IMR-90 (cell line): ENCODE results near the gene CCDC171. TPM values are rescaled to one million over a fixed set of nuclear protein-coding genes. Genes with fewer than 3 reads are reported as not detected.

Experiments
- ATAC-seq: fragments of 200-7000 bp; cut with Tn5 transposase; 2 replicates; pipeline ENCODE4 v1.9.1; 2020; ENCODE audit warnings: low read depth, mild to moderate bottlenecking, moderate library complexity
- BruUV-seq: library from RNA; stranded (reverse); fragments of 400-500 nt; replicated peaks from 2 replicates; lab custom pipeline; 2021; lab: Mats Ljungman, UMichigan
- CTCF ChIA-PET: fragments of 300-600 bp; formaldehyde crosslinking; extraction: SDS; loops from one replicate; lab custom pipeline; 2021; ENCODE audit warnings: antibody characterized with exemption; lab: Yijun Ruan, JAX
- POLR2A ChIA-PET: fragments of 300-600 bp; sonication (Branson Sonifier 250); formaldehyde crosslinking; loops from one replicate; lab custom pipeline; 2022; ENCODE audit warnings: antibody characterized with exemption; ENCODE audit not compliant: unreplicated experiment; lab: Charles Lee
- DNase-seq: peaks from one replicate; pipeline ENCODE4 v3.0.0; 2013
- H2AFZ ChIP-seq: replicated peaks from 2 replicates; pipeline ENCODE3; 2013; ENCODE audit warnings: low read length, mild to moderate bottlenecking; ENCODE audit not compliant: poor library complexity
- H2AK5ac ChIP-seq: 2 replicates; pipeline ENCODE4 v1.6.1; 2013; ENCODE audit warnings: low read depth, low read length, inconsistent platforms
- H2AK9ac ChIP-seq: replicated peaks from 2 replicates; pipeline ENCODE3; 2013; ENCODE audit warnings: mild to moderate bottlenecking, low read depth, low read length, moderate library complexity; ENCODE audit not compliant: poor library complexity
- H2BK120ac ChIP-seq: 2 replicates; pipeline ENCODE4 v1.6.1; 2013; ENCODE audit warnings: low read depth, low read length, inconsistent platforms
- H2BK15ac ChIP-seq: 3 replicates; pipeline ENCODE4 v1.6.1; 2013; ENCODE audit warnings: low read depth, low read length, inconsistent platforms
- H2BK20ac ChIP-seq: 2 replicates; pipeline ENCODE4 v1.6.1; 2013; ENCODE audit warnings: low read depth, mild to moderate bottlenecking, inconsistent platforms, low read length, moderate library complexity
- H2BK5ac ChIP-seq: 2 replicates; pipeline ENCODE4 v1.6.1; 2013; ENCODE audit warnings: mild to moderate bottlenecking, low read depth, low read length, inconsistent platforms; ENCODE audit not compliant: poor library complexity, severe bottlenecking
- H3K14ac ChIP-seq: replicated peaks from 2 replicates; pipeline ENCODE4 v1.6.1; 2013; ENCODE audit warnings: low read depth, low read length, inconsistent platforms
- H3K18ac ChIP-seq: 2 replicates; pipeline ENCODE4 v1.6.1; 2013; ENCODE audit warnings: low read depth, low read length, control low read depth
- H3K23ac ChIP-seq: 2 replicates; pipeline ENCODE4 v1.6.1; 2013; ENCODE audit warnings: low read depth, low read length, inconsistent platforms
- H3K27ac ChIP-seq: 2 replicates; pipeline ENCODE4 v1.5.1; 2013; ENCODE audit warnings: mild to moderate bottlenecking, control low read depth, low read length; ENCODE audit not compliant: insufficient read depth
- H3K27me3 ChIP-seq: 2 replicates; pipeline ENCODE4 v1.6.1; 2013; ENCODE audit warnings: low read length; ENCODE audit not compliant: control insufficient read depth, insufficient read depth
- H3K36me3 ChIP-seq: 2 replicates; pipeline ENCODE4 v1.6.1; 2013; ENCODE audit warnings: low read length, mixed read lengths; ENCODE audit not compliant: control insufficient read depth, insufficient read depth
- H3K4ac ChIP-seq: 2 replicates; pipeline ENCODE4 v1.6.1; 2013; ENCODE audit warnings: low read depth, low read length, inconsistent platforms
- H3K4me1 ChIP-seq: 2 replicates; pipeline ENCODE4 v1.6.1; 2013; ENCODE audit warnings: low read length, mixed read lengths; ENCODE audit not compliant: control insufficient read depth, insufficient read depth
- H3K4me2 ChIP-seq: 2 replicates; pipeline ENCODE4 v1.6.1; 2013; ENCODE audit warnings: low read depth, mild to moderate bottlenecking, control low read depth, low read length, moderate library complexity
- H3K4me3 ChIP-seq: 2 replicates; pipeline ENCODE4 v1.5.1; 2013; ENCODE audit warnings: low read depth, mild to moderate bottlenecking, control low read depth, low read length, moderate library complexity; ENCODE audit not compliant: insufficient read depth
- H3K56ac ChIP-seq: 2 replicates; pipeline ENCODE4 v1.6.1; 2013; ENCODE audit warnings: low read length, inconsistent platforms; ENCODE audit not compliant: insufficient read depth; ENCODE audit errors: extremely low read depth
- H3K79me1 ChIP-seq, 2 experiments: 2 replicates each; pipeline ENCODE4 v1.6.1; 2013; ENCODE audit warnings: low read length in 2 of 2, inconsistent platforms in 1 of 2, low read depth in 1 of 2
- H3K9ac ChIP-seq: 2 replicates; pipeline ENCODE4 v1.6.1; 2013; ENCODE audit warnings: low read depth, low read length, control low read depth
- H3K9me1 ChIP-seq: 2 replicates; pipeline ENCODE4 v1.6.1; 2013; ENCODE audit warnings: low read length, inconsistent platforms; ENCODE audit not compliant: insufficient read depth
- H3K9me3 ChIP-seq: 2 replicates; pipeline ENCODE4 v1.6.1; 2013; ENCODE audit warnings: low read length; ENCODE audit not compliant: control insufficient read depth, insufficient read depth
- H4K20me1 ChIP-seq: 2 replicates; pipeline ENCODE4 v1.6.1; 2013; ENCODE audit warnings: low read length, inconsistent platforms; ENCODE audit not compliant: insufficient read depth
- H4K5ac ChIP-seq: 2 replicates; pipeline ENCODE4 v1.6.1; 2013; ENCODE audit warnings: mild to moderate bottlenecking, low read depth, low read length, control low read depth
- H4K8ac ChIP-seq, 2 experiments: 2 replicates each; pipeline ENCODE4 v1.6.1; 2013; ENCODE audit warnings: low read depth in 2 of 2, low read length in 2 of 2, control low read depth in 1 of 2, inconsistent platforms in 1 of 2
- H4K91ac ChIP-seq: 2 replicates; pipeline ENCODE4 v1.6.1; 2013; ENCODE audit warnings: low read depth, low read length, inconsistent platforms; ENCODE audit not compliant: insufficient read depth
- BHLHE40 ChIP-seq: fragments of 150-350 bp; IDR thresholded peaks from 2 replicates; pipeline ENCODE4 v1.6.1; 2016; ENCODE audit warnings: mild to moderate bottlenecking, low read depth, low read length
- CEBPB ChIP-seq: IDR thresholded peaks from 2 replicates; pipeline ENCODE4 v1.6.1; 2012; ENCODE audit warnings: low read depth, low read length, improper control_type of control experiment
- CHD1 ChIP-seq: IDR thresholded peaks from 2 replicates; pipeline ENCODE4 v1.6.1; 2012; ENCODE audit warnings: low read depth, low read length, improper control_type of control experiment
- CTCF ChIP-seq: conservative IDR thresholded peaks from 2 replicates; pipeline ENCODE4 v1.5.1; 2012; ENCODE audit warnings: mild to moderate bottlenecking, low read depth, low read length, improper control_type of control experiment
- ELK1 ChIP-seq: fragments of 150-350 bp; IDR thresholded peaks from 2 replicates; pipeline ENCODE4 v1.6.1; 2016; ENCODE audit warnings: low read depth, mild to moderate bottlenecking, low read length, moderate library complexity, borderline replicate concordance
- FOS ChIP-seq: fragments of 150-350 bp; IDR thresholded peaks from 2 replicates; pipeline ENCODE4 v1.6.1; 2016; ENCODE audit warnings: low read depth, low read length
- MAFK ChIP-seq: IDR thresholded peaks from 2 replicates; pipeline ENCODE4 v1.6.1; 2012; ENCODE audit warnings: low read depth, low read length, improper control_type of control experiment
- MAZ ChIP-seq: IDR thresholded peaks from 2 replicates; pipeline ENCODE4 v1.6.1; 2012; ENCODE audit warnings: low read depth, mild to moderate bottlenecking, low read length, improper control_type of control experiment, moderate library complexity, borderline replicate concordance
- MXI1 ChIP-seq: IDR thresholded peaks from 2 replicates; pipeline ENCODE4 v1.6.1; 2012; ENCODE audit warnings: low read depth, mild to moderate bottlenecking, low read length, moderate library complexity, borderline replicate concordance
- NFE2L2 ChIP-seq: fragments of 150-350 bp; IDR thresholded peaks from 2 replicates; pipeline ENCODE4 v1.6.1; 2016; ENCODE audit warnings: low read depth, mild to moderate bottlenecking, low read length
- POLR2A ChIP-seq: IDR thresholded peaks from 2 replicates; pipeline ENCODE4 v1.6.1; 2012; ENCODE audit warnings: mild to moderate bottlenecking, low read depth, low read length
- RAD21 ChIP-seq: IDR thresholded peaks from 2 replicates; pipeline ENCODE4 v1.6.1; 2012; ENCODE audit warnings: low read length, improper control_type of control experiment
- RCOR1 ChIP-seq: IDR thresholded peaks from 2 replicates; pipeline ENCODE4 v1.6.1; 2012; ENCODE audit warnings: mild to moderate bottlenecking, low read length, improper control_type of control experiment; ENCODE audit not compliant: insufficient replicate concordance
- RFX5 ChIP-seq: IDR thresholded peaks from 2 replicates; pipeline ENCODE4 v1.8.0; 2012; ENCODE audit warnings: low read depth, mild to moderate bottlenecking, low read length, moderate library complexity
- SMC3 ChIP-seq: fragments of 150-350 bp; IDR thresholded peaks from 2 replicates; pipeline ENCODE4 v1.6.1; 2016; ENCODE audit warnings: low read depth, mild to moderate bottlenecking, antibody characterized with exemption, low read length, moderate library complexity
- USF2 ChIP-seq: fragments of 150-350 bp; IDR thresholded peaks from 2 replicates; pipeline ENCODE4 v1.6.1; 2017; ENCODE audit warnings: mild to moderate bottlenecking, antibody characterized with exemption, low read length, low read depth
- WGBS, 2 experiments: methylation state at CpG; one replicate each; pipeline versions ENCODE4 v1.1.5 to v1.1.7; 2013; ENCODE audit warnings: missing lambda C conversion rate in 2 of 2; ENCODE audit not compliant: insufficient read length in 1 of 2; ENCODE audit errors: extremely low coverage in 2 of 2; 5-methylcytosine and 5-hydroxymethylcytosine counted together
- dilution Hi-C: fragments of 300-500 bp; cut with HindIII; formaldehyde crosslinking; loops from one replicate; pipeline ENCODE4 v1.14.3; 2018; ENCODE audit warnings: low sequenced_read_pairs; ENCODE audit not compliant: unreplicated experiment
- in situ Hi-C: fragments of 300-500 bp; cut with MboI; formaldehyde crosslinking; loops from 3 replicates; pipeline ENCODE4 v1.14.3; 2019; ENCODE audit warnings: low sequenced_read_pairs, inconsistent platforms, mixed read lengths
- intact Hi-C: fragments of 100-400 bp; cut with micrococcal nuclease; formaldehyde crosslinking; loops from 2 replicates; pipeline ENCODE4 v1.10.0; 2022
- polyA plus RNA-seq, 3 experiments: library from polyadenylated mRNA; depleted of rRNA; stranded (reverse); fragments of >200 nt; gene quantifications; 2 replicates each; pipeline ENCODE4 v1.2.3, GENCODE V29; 2012; ENCODE audit warnings: low replicate concordance in 1 of 3
- total RNA-seq: library from RNA; depleted of rRNA; stranded (reverse); fragments of >200 nt; gene quantifications from 2 replicates; pipeline ENCODE4 v1.2.3, GENCODE V29; 2012

Gene CCDC171
- total and polyA plus RNA-seq, 2 of the 4 experiments (the other 2 are of a cell fraction): 0.63 to 2.2 TPM

GRCh38 chr9:15553528-15553898, 670 bp downstream of the CCDC171 start:
- Histone ChIP-seq H3K4me3 (peak overlapping the region; percentile 62), H3K9me3 (no peaks in the 10 kb centered on the region), H2BK15ac (no peak overlapping the region), H3K14ac (no peak overlapping the region), H4K91ac (no peak overlapping the region), H2BK20ac (no peak overlapping the region), H3K79me1 (no peaks in the 10 kb centered on the region; a peak in 1 of 4 replicates), H2AK5ac (no peak overlapping the region), H3K36me3 (no peaks in the 10 kb centered on the region), H2BK120ac (no peak overlapping the region), H3K4ac (no peak overlapping the region), H3K27ac (no peak overlapping the region; the same call in 1 of the 2 replicates), H4K5ac (peak overlapping the region; percentile 46; the same call in 1 of the 2 replicates), H3K56ac (0 out of 2 replicates have a peak overlapping the region, but pooled peaks have one; percentile 37), H2BK5ac (no peak overlapping the region), H3K27me3 (no peaks in the 10 kb centered on the region), H3K23ac (peak overlapping the region; percentile 71; the same call in 1 of the 2 replicates), H2AK9ac (no peak overlapping the region), H2AFZ (peak overlapping the region; percentile 99), H3K4me1 (no peaks in the 10 kb centered on the region), H4K8ac (peak overlapping the region; percentile 18 to 28; a peak in 2 of 4 replicates), H3K9ac (peak overlapping the region; percentile 74), H3K9me1 (no peaks in the 10 kb centered on the region), H3K4me2 (peak overlapping the region; percentile 93), H4K20me1 (no peaks in the 10 kb centered on the region), H3K18ac (no peak overlapping the region)
- no TSS peak for BruUV-seq
- TF ChIP-seq MXI1 (no peak), POLR2A (no peak), MAFK (no peak), RFX5 (no peak), CEBPB (no peak), SMC3 (no peak), BHLHE40 (no peak), NFE2L2 (no peak), ELK1 (no peak), FOS (no peak), RAD21 (no peak), USF2 (no peak), CTCF (no peak), MAZ (no peak), CHD1 (no peak), RCOR1 (no peak)
- ChIA-PET CTCF (interaction anchor here (0.6 to 1.2 kb wide), 2 partner anchors 14 to 128 kb away, joined by 3 to 4 read pairs; no protein-coding TSS in a partner anchor), POLR2A (interaction anchor here (0.5 to 0.6 kb wide), 2 partner anchors 11 to 13 kb away, joined by 3 to 4 read pairs; no protein-coding TSS in a partner anchor)
- 0% methylated on average over 5 of the region's 13 CpGs; no CpG with 5 or more reads in 1 of the 2 experiments for WGBS, 2 experiments
- dilution Hi-C loops (no loop called here), in situ Hi-C loops (no loop called here), intact Hi-C loops (no loop called here)
- ATAC-seq: no peak
- DNase-seq: no peak
